ENCODE measurements around the gene STAT3. TPM values are rescaled to one million over a fixed set of nuclear protein-coding genes. Genes with fewer than 3 reads are reported as not detected.

STAT3 gene
- total and polyA plus RNA-seq, 2 donors (not counting 1 experiment from before 2014, with no cell fraction given) = 50.1 to 140 TPM

DNA sequence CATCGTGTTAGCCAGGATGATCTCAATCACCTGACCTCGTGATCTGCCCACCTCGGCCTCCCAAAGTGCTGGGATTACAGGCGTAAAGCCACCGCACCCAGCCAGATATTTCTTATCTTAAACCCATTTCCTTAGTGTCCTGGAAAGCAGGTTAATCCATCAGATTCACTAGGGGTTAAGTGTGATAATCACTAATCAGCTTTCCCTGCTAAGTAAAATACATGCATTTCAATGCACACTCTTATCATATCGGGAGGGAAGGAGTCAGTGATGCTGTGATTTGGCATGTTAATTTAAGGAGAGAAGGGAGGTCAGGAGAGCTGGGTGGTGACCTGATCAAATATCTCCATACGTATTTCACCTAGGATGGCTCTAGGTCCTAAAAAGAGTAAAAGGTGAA lies 29.1 kb downstream of the STAT3 start:
- peaks cover 97% of the 10 kb centered on the region for H3K79me2 ChIP-seq (ENCODE audit: control insufficient read depth, insufficient read depth, low read length)
- no peak for DNase-seq
- no peaks in the 10 kb centered on the region for H3K36me3 ChIP-seq (replicated peaks in 1 of 2; ENCODE audit: control extremely low read depth in 1 of 2, control insufficient read depth in 1 of 2, extremely low read depth in 1 of 2, insufficient read depth in 2 of 2, low read length in 1 of 2)
- H3K4me1 ChIP-seq (ENCODE audit: control insufficient read depth in 2 of 2, insufficient read depth in 2 of 2, low read length in 2 of 2) = peaks cover 27 to 29% of the 10 kb centered on the region in 2 donors
- H3K9ac ChIP-seq (ENCODE audit: low read length) = no peak overlapping the region
- H3K9me3 Mint-ChIP-seq (ENCODE audit: insufficient read depth) = no peaks in the 10 kb centered on the region
- POLR2A ChIA-PET = no interaction called here
- WGBS (ENCODE audit: insufficient coverage) = no CpG with 5 or more reads among the region's 7 CpGs
- intact Hi-C loops (cut with micrococcal nuclease) = no loop called here
- no peak overlapping the region for H2AFZ ChIP-seq (ENCODE audit: insufficient read depth, low read depth, low read length, poor library complexity, severe bottlenecking)
- H3K27me3 Mint-ChIP-seq = no peaks in the 10 kb centered on the region
- no peak overlapping the region for H3K27ac Mint-ChIP-seq
- H3K4me3 ChIP-seq (ENCODE audit: control extremely low read depth in 1 of 5, extremely low read depth in 1 of 5, insufficient read depth in 1 of 5, low read depth in 2 of 5, low read length in 4 of 5) = no peak overlapping the region
- peaks cover 60% of the 10 kb centered on the region for H3K4me1 Mint-ChIP-seq
- no peak for ATAC-seq (ENCODE audit: low read depth)
- TF ChIP-seq, protein P1, sequence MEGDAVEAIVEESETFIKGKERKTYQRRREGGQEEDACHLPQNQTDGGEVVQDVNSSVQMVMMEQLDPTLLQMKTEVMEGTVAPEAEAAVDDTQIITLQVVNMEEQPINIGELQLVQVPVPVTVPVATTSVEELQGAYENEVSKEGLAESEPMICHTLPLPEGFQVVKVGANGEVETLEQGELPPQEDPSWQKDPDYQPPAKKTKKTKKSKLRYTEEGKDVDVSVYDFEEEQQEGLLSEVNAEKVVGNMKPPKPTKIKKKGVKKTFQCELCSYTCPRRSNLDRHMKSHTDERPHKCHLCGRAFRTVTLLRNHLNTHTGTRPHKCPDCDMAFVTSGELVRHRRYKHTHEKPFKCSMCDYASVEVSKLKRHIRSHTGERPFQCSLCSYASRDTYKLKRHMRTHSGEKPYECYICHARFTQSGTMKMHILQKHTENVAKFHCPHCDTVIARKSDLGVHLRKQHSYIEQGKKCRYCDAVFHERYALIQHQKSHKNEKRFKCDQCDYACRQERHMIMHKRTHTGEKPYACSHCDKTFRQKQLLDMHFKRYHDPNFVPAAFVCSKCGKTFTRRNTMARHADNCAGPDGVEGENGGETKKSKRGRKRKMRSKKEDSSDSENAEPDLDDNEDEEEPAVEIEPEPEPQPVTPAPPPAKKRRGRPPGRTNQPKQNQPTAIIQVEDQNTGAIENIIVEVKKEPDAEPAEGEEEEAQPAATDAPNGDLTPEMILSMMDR (IDR thresholded peaks at IDR 0.05) = no peak
- no peak for TF ChIP-seq EZH2 (IDR thresholded peaks at IDR 0.05; ENCODE audit: borderline replicate concordance, insufficient read depth, low read depth, low read length, poor library complexity, severe bottlenecking)
- H3K27ac ChIP-seq (ENCODE audit: low read length in 2 of 2) = no peak overlapping the region
- H3K4me2 ChIP-seq (replicated peaks; ENCODE audit: low read depth, low read length, poor library complexity, severe bottlenecking) = no peak overlapping the region
- H3K9me3 ChIP-seq (ENCODE audit: control extremely low read depth in 1 of 3, control insufficient read depth in 2 of 3, insufficient read depth in 1 of 3, low read length in 2 of 3) = no peaks in the 10 kb centered on the region
- peaks cover 75% of the 10 kb centered on the region for H4K20me1 ChIP-seq (ENCODE audit: control insufficient read depth, insufficient read depth, low read length, poor library complexity, severe bottlenecking)
- H3K27me3 ChIP-seq (replicated peaks in 1 of 4; ENCODE audit: control extremely low read depth in 1 of 4, control insufficient read depth in 3 of 4, insufficient read depth in 4 of 4, low read length in 3 of 4) = no peaks in the 10 kb centered on the region
- no peak overlapping the region for H3K4me3 Mint-ChIP-seq
- CTCF ChIA-PET = interaction anchor here (0.5 to 1.9 kb wide), 4 partner anchors 37 to 697 kb away, joined by 3 to 6 read pairs (median 5); no protein-coding TSS in a partner anchor

DNA sequence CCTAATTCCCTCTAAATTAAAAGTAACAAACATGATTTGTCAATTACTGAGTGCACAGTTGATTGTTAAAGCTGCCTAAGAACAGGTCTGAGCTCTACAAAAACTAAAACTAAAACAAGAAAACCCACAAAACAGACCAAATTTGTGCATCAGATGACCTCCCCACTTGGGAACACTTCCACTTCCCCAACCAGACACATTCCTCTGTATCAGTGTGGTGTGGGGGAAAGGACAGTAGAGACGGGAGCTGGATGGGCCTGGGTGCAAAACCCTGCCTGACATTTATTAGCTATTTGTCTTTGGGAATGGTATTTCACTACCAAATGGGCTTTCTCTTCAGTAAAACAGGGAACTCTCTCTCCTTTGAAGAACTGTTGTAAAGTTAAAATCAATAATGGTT lies 29.8 kb downstream of the STAT3 start:
- H3K27ac Mint-ChIP-seq = no peak overlapping the region
- Histone ChIP-seq H3K79me2 (ENCODE audit: control insufficient read depth, insufficient read depth, low read length) (peaks cover 97% of the 10 kb centered on the region), H3K36me3 (replicated peaks in 1 of 2; ENCODE audit: control extremely low read depth in 1 of 2, control insufficient read depth in 1 of 2, extremely low read depth in 1 of 2, insufficient read depth in 2 of 2, low read length in 1 of 2) (no peaks in the 10 kb centered on the region), H3K4me2 (replicated peaks; ENCODE audit: low read depth, low read length, poor library complexity, severe bottlenecking) (no peak overlapping the region), H3K27me3 (replicated peaks in 1 of 4; ENCODE audit: control extremely low read depth in 1 of 4, control insufficient read depth in 3 of 4, insufficient read depth in 4 of 4, low read length in 3 of 4) (no peaks in the 10 kb centered on the region), H3K9me3 (ENCODE audit: control extremely low read depth in 1 of 3, control insufficient read depth in 2 of 3, insufficient read depth in 1 of 3, low read length in 2 of 3) (no peaks in the 10 kb centered on the region), H3K9ac (ENCODE audit: low read length) (no peak overlapping the region), H3K4me1 (ENCODE audit: control insufficient read depth in 2 of 2, insufficient read depth in 2 of 2, low read length in 2 of 2) (peaks cover 21 to 22% of the 10 kb centered on the region in 2 donors), H3K27ac (ENCODE audit: low read length in 2 of 2) (no peak overlapping the region), H3K4me3 (ENCODE audit: control extremely low read depth in 1 of 5, extremely low read depth in 1 of 5, insufficient read depth in 1 of 5, low read depth in 2 of 5, low read length in 4 of 5) (no peak overlapping the region), H2AFZ (ENCODE audit: insufficient read depth, low read depth, low read length, poor library complexity, severe bottlenecking) (no peak overlapping the region), H4K20me1 (ENCODE audit: control insufficient read depth, insufficient read depth, low read length, poor library complexity, severe bottlenecking) (peaks cover 80% of the 10 kb centered on the region)
- peaks cover 58% of the 10 kb centered on the region for H3K4me1 Mint-ChIP-seq
- DNase-seq (no peak), ATAC-seq (ENCODE audit: low read depth) (no peak)
- no peaks in the 10 kb centered on the region for H3K9me3 Mint-ChIP-seq (ENCODE audit: insufficient read depth)
- H3K4me3 Mint-ChIP-seq = no peak overlapping the region
- CTCF ChIA-PET = interaction anchor here (1.2 to 1.9 kb wide), 3 partner anchors 36 to 48 kb away, joined by 3 to 6 read pairs (median 4); no protein-coding TSS in a partner anchor
- H3K27me3 Mint-ChIP-seq = no peaks in the 10 kb centered on the region
- intact Hi-C loops (cut with micrococcal nuclease) = no loop called here
- WGBS (ENCODE audit: insufficient coverage) = no CpG with 5 or more reads among the region's 1 CpG
- POLR2A ChIA-PET = interaction anchor here (0.6 kb wide), 1 partner anchor 10 kb away, joined by 7 read pairs; no protein-coding TSS in a partner anchor
- TF ChIP-seq EZH2 (IDR thresholded peaks at IDR 0.05; ENCODE audit: borderline replicate concordance, insufficient read depth, low read depth, low read length, poor library complexity, severe bottlenecking) = no peak
- TF ChIP-seq, protein P1 (IDR thresholded peaks at IDR 0.05) = no peak

Data from B cell (primary cell).